ENCODE measurements around the gene RNF111. TPM values are rescaled to one million over a fixed set of nuclear protein-coding genes. Genes with fewer than 3 reads are reported as not detected.

Gene RNF111
- total and polyA plus RNA-seq, 9 donors: 12.4 to 25.5 (median 23.1) TPM

GRCh38 chr15:59017449-59017848 lies 30.0 kb downstream of the RNF111 start:
- DNase-seq: peak; percentile 21
- H3K27me3 ChIP-seq (ENCODE audit: control insufficient read depth, insufficient read depth, low read length): no peaks in the 10 kb centered on the region
- no peak overlapping the region for H3K27ac ChIP-seq (ENCODE audit: low read length)
- no peaks in the 10 kb centered on the region for H3K9me3 ChIP-seq (replicated peaks; ENCODE audit: control insufficient read depth, low read depth, low read length)
- peaks cover 2% of the 10 kb centered on the region for H3K36me3 ChIP-seq (ENCODE audit: control insufficient read depth, insufficient read depth, low read length)
- WGBS (ENCODE audit: insufficient coverage): no CpG with 5 or more reads among the region's 2 CpGs
- H3K4me3 ChIP-seq (ENCODE audit: low read length): no peak overlapping the region
- H3K4me1 ChIP-seq (ENCODE audit: control insufficient read depth, insufficient read depth, low read length): no peaks in the 10 kb centered on the region

DNA sequence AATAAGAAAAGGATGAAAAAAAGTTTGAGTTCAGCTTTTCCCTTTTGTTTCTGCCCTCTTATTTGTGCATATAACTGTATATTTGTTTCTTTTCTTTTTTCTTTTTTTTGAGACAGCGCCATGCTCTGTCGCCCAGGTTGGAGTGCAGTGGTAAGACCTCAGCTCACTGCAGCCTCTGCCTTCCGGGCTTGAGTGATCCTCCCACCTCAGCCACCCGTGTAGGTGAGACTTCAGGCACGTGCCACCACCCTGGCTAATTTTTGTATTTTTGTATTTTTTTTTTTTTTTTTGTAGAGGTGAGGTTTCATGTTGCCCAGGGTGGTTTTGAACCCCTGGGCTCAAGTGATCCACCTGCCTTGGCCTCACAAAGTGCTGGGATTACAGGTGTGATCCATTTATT lies 31.4 kb downstream of the RNF111 start:
- WGBS (ENCODE audit: insufficient coverage): no CpG with 5 or more reads among the region's 5 CpGs

DNA sequence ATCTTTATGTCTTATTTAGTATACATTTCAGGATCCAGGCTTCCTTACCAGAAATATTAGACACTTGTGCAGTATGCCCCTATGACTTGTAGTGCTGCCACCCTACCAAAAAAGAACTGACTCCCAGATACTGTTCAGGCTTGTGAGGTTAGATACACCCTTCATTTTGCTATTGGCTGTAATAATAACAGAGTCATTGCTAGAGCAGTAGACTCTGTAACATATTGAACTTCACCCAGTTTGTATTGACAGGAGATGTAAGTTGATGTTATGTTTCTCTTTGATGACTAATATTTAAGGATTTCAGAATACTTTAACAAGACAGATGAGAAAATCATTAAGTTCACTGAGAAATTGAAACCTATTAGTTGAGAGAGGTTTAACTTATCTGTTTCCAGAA lies 32.9 kb downstream of the RNF111 start:
- H3K9me3 ChIP-seq (replicated peaks; ENCODE audit: control insufficient read depth, low read depth, low read length): no peaks in the 10 kb centered on the region
- no peak for DNase-seq
- no peak overlapping the region for H3K27ac ChIP-seq (ENCODE audit: low read length)
- no peaks in the 10 kb centered on the region for H3K27me3 ChIP-seq (ENCODE audit: control insufficient read depth, insufficient read depth, low read length)
- H3K36me3 ChIP-seq (ENCODE audit: control insufficient read depth, insufficient read depth, low read length): peaks cover 2% of the 10 kb centered on the region
- H3K4me1 ChIP-seq (ENCODE audit: control insufficient read depth, insufficient read depth, low read length): no peaks in the 10 kb centered on the region
- no peak overlapping the region for H3K4me3 ChIP-seq (ENCODE audit: low read length)

More for the DNA sequence above, 31.4 kb downstream of the RNF111 start:
- no peaks in the 10 kb centered on the region for H3K27me3 ChIP-seq (ENCODE audit: control insufficient read depth, insufficient read depth, low read length)
- H3K4me3 ChIP-seq (ENCODE audit: low read length): no peak overlapping the region
- H3K27ac ChIP-seq (ENCODE audit: low read length): no peak overlapping the region
- no peak for DNase-seq
- H3K36me3 ChIP-seq (ENCODE audit: control insufficient read depth, insufficient read depth, low read length): peaks cover 2% of the 10 kb centered on the region
- no peaks in the 10 kb centered on the region for H3K9me3 ChIP-seq (replicated peaks; ENCODE audit: control insufficient read depth, low read depth, low read length)
- no peaks in the 10 kb centered on the region for H3K4me1 ChIP-seq (ENCODE audit: control insufficient read depth, insufficient read depth, low read length)

DNA sequence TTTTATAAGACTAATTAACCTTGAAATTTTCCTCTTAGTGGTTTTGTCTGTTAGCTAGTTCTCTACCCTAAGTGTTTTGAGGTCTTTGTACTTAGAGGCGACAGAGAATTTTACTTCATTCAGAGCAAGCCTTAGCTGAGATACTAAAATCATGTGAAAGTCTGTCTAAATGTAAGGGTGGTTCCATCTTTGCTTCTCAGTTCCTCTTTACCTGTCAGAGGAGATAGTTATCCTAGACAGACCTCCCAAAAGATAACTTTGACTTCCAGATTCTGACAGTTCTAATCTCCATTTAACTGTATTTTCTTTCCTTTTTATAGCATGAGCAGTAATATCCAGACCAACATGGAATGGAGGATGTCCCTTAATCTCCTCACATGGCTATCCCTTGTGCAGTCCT lies 34.7 kb downstream of the RNF111 start:
- DNase-seq: no peak
- Histone ChIP-seq H3K4me3 (ENCODE audit: low read length) (no peak overlapping the region), H3K4me1 (ENCODE audit: control insufficient read depth, insufficient read depth, low read length) (no peaks in the 10 kb centered on the region), H3K9me3 (replicated peaks; ENCODE audit: control insufficient read depth, low read depth, low read length) (no peaks in the 10 kb centered on the region), H3K36me3 (ENCODE audit: control insufficient read depth, insufficient read depth, low read length) (no peaks in the 10 kb centered on the region), H3K27me3 (ENCODE audit: control insufficient read depth, insufficient read depth, low read length) (no peaks in the 10 kb centered on the region), H3K27ac (ENCODE audit: low read length) (no peak overlapping the region)
- no CpG with 5 or more reads among the region's 1 CpG for WGBS (ENCODE audit: insufficient coverage)

DNA sequence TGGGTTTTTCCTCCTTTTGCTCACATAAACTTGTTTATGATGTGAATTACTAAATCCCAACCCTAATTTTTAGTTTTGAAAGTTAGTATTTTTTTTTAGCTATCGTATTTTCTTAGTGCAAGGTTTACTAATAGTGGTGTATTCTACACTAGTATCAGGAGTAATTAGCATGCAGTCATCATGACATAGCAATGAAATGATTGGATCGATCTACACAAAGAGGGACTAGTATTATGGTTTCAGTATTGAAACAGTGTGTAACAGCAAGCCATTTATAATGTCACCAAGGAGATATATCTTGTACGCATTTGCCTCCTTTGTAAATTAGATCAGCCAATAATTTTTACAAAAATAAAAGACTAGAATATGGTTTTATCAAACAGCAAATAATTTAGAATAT lies 38.7 kb downstream of the RNF111 start:
- WGBS (ENCODE audit: insufficient coverage): no CpG with 5 or more reads among the region's 3 CpGs
- no peak for DNase-seq
- no peaks in the 10 kb centered on the region for H3K9me3 ChIP-seq (replicated peaks; ENCODE audit: control insufficient read depth, low read depth, low read length)
- no peaks in the 10 kb centered on the region for H3K4me1 ChIP-seq (ENCODE audit: control insufficient read depth, insufficient read depth, low read length)
- no peak overlapping the region for H3K27ac ChIP-seq (ENCODE audit: low read length)
- peaks cover 6% of the 10 kb centered on the region for H3K36me3 ChIP-seq (ENCODE audit: control insufficient read depth, insufficient read depth, low read length)
- H3K27me3 ChIP-seq (ENCODE audit: control insufficient read depth, insufficient read depth, low read length): no peaks in the 10 kb centered on the region
- no peak overlapping the region for H3K4me3 ChIP-seq (ENCODE audit: low read length)

DNA sequence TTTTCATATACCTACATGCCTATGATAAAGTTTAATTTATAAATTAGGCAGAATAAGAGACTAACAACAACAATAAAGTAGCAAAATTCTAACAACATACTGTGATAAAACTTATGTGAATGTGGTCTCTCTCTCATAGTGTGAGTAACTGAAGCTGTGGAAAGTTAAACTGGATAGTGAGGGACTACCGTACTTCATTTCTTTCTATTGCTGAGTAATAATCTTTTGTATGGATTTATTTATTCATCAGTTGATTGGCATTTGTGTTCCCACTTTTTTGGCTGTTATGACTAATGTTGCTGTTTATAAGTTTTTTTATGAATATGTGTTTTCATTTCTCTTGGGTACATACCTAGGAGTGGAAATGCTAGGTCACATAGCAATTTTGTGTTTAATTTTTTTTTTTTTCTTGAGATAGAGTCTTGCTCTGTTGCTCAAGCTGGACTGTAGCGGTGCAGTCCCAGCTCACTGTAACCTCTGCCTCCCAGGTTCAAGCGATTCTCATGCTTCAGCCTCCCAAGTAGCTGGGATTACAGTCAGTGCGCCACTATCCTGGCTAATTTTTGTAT lies 41.0 kb downstream of the RNF111 start:
- H3K27ac ChIP-seq (ENCODE audit: low read length): no peak overlapping the region
- no peaks in the 10 kb centered on the region for H3K27me3 ChIP-seq (ENCODE audit: control insufficient read depth, insufficient read depth, low read length)
- no peaks in the 10 kb centered on the region for H3K9me3 ChIP-seq (replicated peaks; ENCODE audit: control insufficient read depth, low read depth, low read length)
- H3K36me3 ChIP-seq (ENCODE audit: control insufficient read depth, insufficient read depth, low read length): peaks cover 15% of the 10 kb centered on the region
- WGBS (ENCODE audit: insufficient coverage): 100% methylated on average over 2 of the region's 4 CpGs
- no peak for DNase-seq
- no peak overlapping the region for H3K4me3 ChIP-seq (ENCODE audit: low read length)
- no peaks in the 10 kb centered on the region for H3K4me1 ChIP-seq (ENCODE audit: control insufficient read depth, insufficient read depth, low read length)

- peaks cover 15% of the 10 kb centered on the region for H3K36me3 ChIP-seq (ENCODE audit: control insufficient read depth, insufficient read depth, low read length)
- H3K27ac ChIP-seq (ENCODE audit: low read length): no peak overlapping the region
- H3K4me3 ChIP-seq (ENCODE audit: low read length): no peak overlapping the region
- H3K9me3 ChIP-seq (replicated peaks; ENCODE audit: control insufficient read depth, low read depth, low read length): no peaks in the 10 kb centered on the region
- no peaks in the 10 kb centered on the region for H3K27me3 ChIP-seq (ENCODE audit: control insufficient read depth, insufficient read depth, low read length)
- no CpG with 5 or more reads among the region's 1 CpG for WGBS (ENCODE audit: insufficient coverage)
- H3K4me1 ChIP-seq (ENCODE audit: control insufficient read depth, insufficient read depth, low read length): no peaks in the 10 kb centered on the region
- no peak for DNase-seq
Measured at GRCh38 chr15:59029554-59029953, 42.1 kb downstream of the RNF111 start.

DNA sequence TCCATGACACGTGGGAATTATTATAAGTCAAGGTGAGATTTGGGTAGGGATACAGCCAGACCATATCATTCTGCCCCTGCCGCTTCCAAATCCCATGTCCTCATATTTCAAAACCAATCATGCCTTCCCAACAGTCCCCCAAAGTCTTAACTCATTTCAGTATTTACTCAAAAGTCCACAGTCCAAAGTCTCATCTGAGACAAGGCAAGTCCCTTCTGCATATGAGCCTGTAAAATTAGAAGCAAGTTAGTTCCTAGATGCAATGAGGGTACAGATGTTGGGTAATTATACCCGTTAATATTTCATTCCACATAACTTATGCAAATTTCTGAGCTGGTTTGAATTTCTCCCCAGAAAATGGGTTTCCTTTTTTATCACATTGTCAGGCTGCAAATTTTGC lies 47.7 kb downstream of the RNF111 start:
- H3K4me3 ChIP-seq (ENCODE audit: low read length): no peak overlapping the region
- H3K4me1 ChIP-seq (ENCODE audit: control insufficient read depth, insufficient read depth, low read length): no peaks in the 10 kb centered on the region
- DNase-seq: no peak
- H3K36me3 ChIP-seq (ENCODE audit: control insufficient read depth, insufficient read depth, low read length): peaks cover 17% of the 10 kb centered on the region
- H3K27me3 ChIP-seq (ENCODE audit: control insufficient read depth, insufficient read depth, low read length): no peaks in the 10 kb centered on the region
- no CpG with 5 or more reads among the region's 3 CpGs for WGBS (ENCODE audit: insufficient coverage)
- no peak overlapping the region for H3K27ac ChIP-seq (ENCODE audit: low read length)
- no peaks in the 10 kb centered on the region for H3K9me3 ChIP-seq (replicated peaks; ENCODE audit: control insufficient read depth, low read depth, low read length)

DNA sequence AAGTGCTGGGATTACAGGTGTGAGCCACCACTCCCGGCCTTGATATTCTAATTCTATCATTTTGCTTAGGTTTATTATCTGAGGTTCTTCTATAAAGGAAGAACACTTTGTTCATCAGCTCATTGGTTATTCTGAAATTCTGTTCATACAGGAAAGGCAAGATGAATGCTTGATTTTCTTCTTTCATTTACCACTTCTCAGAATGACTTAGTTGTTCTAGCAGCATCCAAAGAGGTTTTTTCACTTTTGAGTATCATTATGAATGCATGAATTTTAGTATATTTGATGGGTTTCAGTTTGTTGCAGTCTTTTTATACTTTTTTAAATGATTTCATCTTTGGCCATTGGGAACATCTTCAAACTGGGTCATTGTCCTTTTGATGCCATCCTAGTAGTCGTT lies 51.8 kb downstream of the RNF111 start:
- no peaks in the 10 kb centered on the region for H3K9me3 ChIP-seq (replicated peaks; ENCODE audit: control insufficient read depth, low read depth, low read length)
- DNase-seq: no peak
- H3K4me3 ChIP-seq (ENCODE audit: low read length): no peak overlapping the region
- WGBS (ENCODE audit: insufficient coverage): no CpG with 5 or more reads among the region's 2 CpGs
- H3K27me3 ChIP-seq (ENCODE audit: control insufficient read depth, insufficient read depth, low read length): no peaks in the 10 kb centered on the region
- peaks cover 2% of the 10 kb centered on the region for H3K36me3 ChIP-seq (ENCODE audit: control insufficient read depth, insufficient read depth, low read length)
- no peaks in the 10 kb centered on the region for H3K4me1 ChIP-seq (ENCODE audit: control insufficient read depth, insufficient read depth, low read length)
- H3K27ac ChIP-seq (ENCODE audit: low read length): no peak overlapping the region

- peaks cover 2% of the 10 kb centered on the region for H3K36me3 ChIP-seq (ENCODE audit: control insufficient read depth, insufficient read depth, low read length)
- H3K27me3 ChIP-seq (ENCODE audit: control insufficient read depth, insufficient read depth, low read length): no peaks in the 10 kb centered on the region
- 100% methylated on average over 1 of the region's 6 CpGs for WGBS (ENCODE audit: insufficient coverage)
- H3K27ac ChIP-seq (ENCODE audit: low read length): no peak overlapping the region
- H3K4me1 ChIP-seq (ENCODE audit: control insufficient read depth, insufficient read depth, low read length): no peaks in the 10 kb centered on the region
- no peak for DNase-seq
- H3K9me3 ChIP-seq (replicated peaks; ENCODE audit: control insufficient read depth, low read depth, low read length): no peaks in the 10 kb centered on the region
- H3K4me3 ChIP-seq (ENCODE audit: low read length): no peak overlapping the region
Measured at GRCh38 chr15:59042041-59042440, 54.6 kb downstream of the RNF111 start.

DNA sequence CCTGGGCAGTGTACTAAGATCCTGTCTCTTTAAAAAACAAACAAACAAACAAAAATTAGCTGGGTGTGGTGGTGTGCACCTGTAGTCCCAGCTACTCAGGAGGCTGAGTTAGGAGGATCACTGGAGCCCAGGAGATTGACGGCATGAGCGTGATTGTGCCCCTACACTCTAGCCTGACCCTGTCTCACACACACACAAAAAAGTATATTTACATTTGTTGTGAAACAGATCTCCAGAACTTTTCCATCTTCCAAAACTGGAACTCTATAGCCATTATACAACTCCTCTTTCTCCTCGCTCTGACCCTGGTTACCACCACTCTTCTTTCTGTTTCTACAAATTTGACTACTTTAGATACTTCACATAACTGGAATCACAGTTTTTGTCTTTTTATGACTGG lies 61.4 kb downstream of the RNF111 start:
- H3K27me3 ChIP-seq (ENCODE audit: control insufficient read depth, insufficient read depth, low read length): no peaks in the 10 kb centered on the region
- WGBS (ENCODE audit: insufficient coverage): no CpG with 5 or more reads among the region's 3 CpGs
- DNase-seq: no peak

More for the DNA sequence above, 61.4 kb downstream of the RNF111 start:
- H3K9me3 ChIP-seq (replicated peaks; ENCODE audit: control insufficient read depth, low read depth, low read length): no peaks in the 10 kb centered on the region
- H3K4me3 ChIP-seq (ENCODE audit: low read length): no peak overlapping the region
- no peaks in the 10 kb centered on the region for H3K4me1 ChIP-seq (ENCODE audit: control insufficient read depth, insufficient read depth, low read length)
- peaks cover 7% of the 10 kb centered on the region for H3K36me3 ChIP-seq (ENCODE audit: control insufficient read depth, insufficient read depth, low read length)
- no peak overlapping the region for H3K27ac ChIP-seq (ENCODE audit: low read length)

All from muscle of leg (tissue), 11 donors.